HFF-Myc (cell line): Measurements from ENCODE around the gene TTLL12.
A peak's percentile ranks its signal among the peaks of the same experiment; 100 is the strongest.

Experiments
- DNase-seq: peaks from one replicate; pipeline ENCODE4 v3.0.0-alpha.2; 2011; ENCODE audit warnings: low read depth; ENCODE audit errors: extremely low read depth
- H3K4me3 ChIP-seq: replicated peaks from 2 replicates; pipeline ENCODE4 v1.5.1; 2011; ENCODE audit warnings: low read depth, mild to moderate bottlenecking, control low read depth, low read length
- TF ChIP-seq, protein P1 (sequence below): IDR thresholded peaks from 2 replicates; pipeline ENCODE4 v1.5.1; 2012; ENCODE audit warnings: mild to moderate bottlenecking, low read depth, low read length, control low read depth; ENCODE audit errors: missing control alignments

Gene TTLL12

DNA sequence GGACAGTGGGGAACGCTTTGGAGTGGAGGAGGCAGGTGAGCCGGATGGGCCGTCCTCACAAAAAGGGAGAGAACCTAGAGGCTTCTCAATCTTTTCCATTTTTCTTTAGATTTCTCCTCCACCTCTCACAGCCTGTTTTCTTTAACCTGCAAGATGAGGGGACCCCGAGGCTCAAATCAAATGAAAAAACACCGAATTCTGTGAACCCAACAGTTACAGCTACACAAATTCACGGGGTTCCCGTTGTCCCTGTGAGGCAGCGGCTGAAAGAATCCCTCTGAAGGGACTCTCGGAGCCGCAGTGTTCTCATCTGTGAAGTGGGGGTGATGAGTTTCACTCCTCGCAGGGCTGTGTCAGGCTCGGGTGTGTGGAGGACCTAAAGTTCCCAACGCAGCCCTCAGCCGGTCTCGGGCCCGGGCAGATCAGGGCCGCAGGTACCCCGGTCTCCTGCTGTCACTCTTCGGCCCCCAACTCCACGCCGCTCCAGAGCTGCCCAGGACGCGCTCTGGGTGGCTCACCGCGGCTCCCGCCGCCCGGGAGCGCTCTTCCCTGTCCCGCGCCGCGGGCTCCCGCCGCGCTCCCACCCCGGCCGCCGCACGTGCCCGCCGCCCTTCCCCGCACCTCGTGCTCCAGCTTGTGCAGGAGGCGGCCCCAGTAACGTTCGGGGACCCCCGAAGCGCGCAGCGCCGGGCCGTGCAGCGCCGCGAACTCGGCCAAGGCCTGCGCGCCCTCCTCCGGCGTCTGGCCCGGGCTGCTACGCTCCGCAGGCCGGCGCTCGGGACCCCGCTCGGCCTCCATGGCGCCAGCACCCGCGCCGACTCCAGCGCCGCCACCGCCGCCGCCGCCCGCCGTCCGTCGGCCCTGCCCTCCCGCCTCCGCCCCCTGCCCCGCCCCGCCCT is at the start of gene TTLL12:
TSS of gene TTLL12 (minus strand) at position 863 of the 899 bp plus-strand sequence. CDS start at position 798, 65 bp downstream.
- DNase-seq, result no peak
- TF ChIP-seq, protein P1, sequence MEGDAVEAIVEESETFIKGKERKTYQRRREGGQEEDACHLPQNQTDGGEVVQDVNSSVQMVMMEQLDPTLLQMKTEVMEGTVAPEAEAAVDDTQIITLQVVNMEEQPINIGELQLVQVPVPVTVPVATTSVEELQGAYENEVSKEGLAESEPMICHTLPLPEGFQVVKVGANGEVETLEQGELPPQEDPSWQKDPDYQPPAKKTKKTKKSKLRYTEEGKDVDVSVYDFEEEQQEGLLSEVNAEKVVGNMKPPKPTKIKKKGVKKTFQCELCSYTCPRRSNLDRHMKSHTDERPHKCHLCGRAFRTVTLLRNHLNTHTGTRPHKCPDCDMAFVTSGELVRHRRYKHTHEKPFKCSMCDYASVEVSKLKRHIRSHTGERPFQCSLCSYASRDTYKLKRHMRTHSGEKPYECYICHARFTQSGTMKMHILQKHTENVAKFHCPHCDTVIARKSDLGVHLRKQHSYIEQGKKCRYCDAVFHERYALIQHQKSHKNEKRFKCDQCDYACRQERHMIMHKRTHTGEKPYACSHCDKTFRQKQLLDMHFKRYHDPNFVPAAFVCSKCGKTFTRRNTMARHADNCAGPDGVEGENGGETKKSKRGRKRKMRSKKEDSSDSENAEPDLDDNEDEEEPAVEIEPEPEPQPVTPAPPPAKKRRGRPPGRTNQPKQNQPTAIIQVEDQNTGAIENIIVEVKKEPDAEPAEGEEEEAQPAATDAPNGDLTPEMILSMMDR, result no peak
- peak within 1 kb of the TSS; percentile 97 for H3K4me3 ChIP-seq

DNA sequence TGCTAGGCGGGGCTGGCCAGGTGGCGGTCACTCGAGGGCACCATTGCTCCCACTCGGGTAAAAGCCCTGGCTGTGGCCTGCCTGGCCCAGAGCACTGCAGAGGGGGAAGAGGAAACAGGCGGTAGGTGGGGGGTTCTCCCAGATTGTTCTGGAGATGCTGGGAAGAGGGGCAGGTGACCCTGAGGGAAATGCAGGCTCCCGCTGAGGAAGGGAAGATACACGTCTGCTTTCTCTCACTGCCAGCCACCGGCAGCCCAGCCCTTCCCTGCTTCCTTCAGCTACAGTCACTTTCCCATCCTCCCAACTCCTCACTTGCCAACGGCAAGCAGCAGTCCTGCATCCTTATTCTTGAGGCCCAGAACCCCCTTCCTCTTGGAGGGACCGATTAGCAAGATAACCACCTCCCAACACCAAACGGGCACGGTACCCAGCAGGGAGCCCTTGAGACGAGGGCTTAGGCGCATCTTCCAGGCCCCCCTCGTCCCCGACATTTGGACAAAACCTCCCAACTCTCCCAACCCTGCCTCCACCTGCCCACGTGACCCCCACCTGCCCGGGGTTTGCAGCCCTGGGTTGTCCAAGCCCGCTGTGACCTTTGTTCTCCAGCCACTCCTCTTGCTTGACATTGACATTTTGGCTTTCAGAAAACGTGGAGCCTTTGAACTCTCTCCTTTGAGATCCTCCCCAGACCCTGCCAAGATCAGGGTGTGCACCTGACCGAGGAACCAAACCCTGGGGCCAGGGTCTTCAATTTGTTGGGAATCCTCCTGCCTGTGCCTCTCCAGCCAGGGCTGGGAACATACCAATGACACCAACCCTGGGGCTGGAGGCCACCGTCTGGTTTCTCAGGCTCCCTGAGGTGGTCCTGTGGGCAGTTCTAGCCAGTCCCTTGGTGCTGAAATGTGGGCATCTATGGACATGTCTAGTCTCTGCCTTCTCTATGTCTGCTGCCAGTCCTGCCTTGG is 48.8 kb upstream of the TTLL12 start:
- TF ChIP-seq, protein P1, result no peak

DNA sequence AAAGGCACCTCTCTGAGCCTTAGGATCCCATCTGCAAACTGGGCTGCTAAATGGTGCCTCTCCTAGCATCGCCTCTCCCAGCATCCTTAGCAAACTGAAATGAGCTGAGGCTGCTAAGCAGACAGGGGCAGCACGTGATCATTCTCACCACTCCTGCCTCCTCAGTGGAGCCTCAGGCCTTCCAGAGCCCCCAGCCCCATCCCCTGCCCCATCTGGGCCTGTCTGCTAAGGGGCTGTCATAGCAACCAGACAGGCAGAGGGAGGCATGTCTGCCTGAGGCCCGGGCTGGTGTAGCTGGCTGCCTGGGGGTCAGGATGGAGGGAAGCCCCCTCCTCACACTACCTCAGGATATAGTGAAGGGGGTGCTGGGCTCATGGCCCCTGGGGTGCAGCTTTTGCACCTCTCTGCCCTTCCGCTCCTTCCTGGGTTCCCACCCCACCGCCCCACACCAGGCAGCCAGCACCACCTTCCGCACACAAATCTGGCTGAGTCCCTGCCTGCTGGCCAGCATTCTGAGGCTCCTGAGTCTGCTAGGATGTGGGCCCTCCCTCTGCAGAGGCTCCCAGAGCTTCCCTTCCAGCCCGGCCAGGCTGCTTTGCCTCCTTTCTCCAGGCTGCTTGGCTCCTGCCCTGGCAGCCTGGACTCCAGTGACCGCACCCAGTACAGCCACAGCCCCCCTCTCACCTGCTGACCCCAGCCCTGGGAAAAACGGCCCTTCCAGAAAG is 47.5 kb upstream of the TTLL12 start:
- DNase-seq, result no peak
- H3K4me3 ChIP-seq, result no peak overlapping the region
- TF ChIP-seq, protein P1, result no peak

More for the DNA sequence above, 48.8 kb upstream of the TTLL12 start:
- no peak for DNase-seq
- no peak overlapping the region for H3K4me3 ChIP-seq

DNA sequence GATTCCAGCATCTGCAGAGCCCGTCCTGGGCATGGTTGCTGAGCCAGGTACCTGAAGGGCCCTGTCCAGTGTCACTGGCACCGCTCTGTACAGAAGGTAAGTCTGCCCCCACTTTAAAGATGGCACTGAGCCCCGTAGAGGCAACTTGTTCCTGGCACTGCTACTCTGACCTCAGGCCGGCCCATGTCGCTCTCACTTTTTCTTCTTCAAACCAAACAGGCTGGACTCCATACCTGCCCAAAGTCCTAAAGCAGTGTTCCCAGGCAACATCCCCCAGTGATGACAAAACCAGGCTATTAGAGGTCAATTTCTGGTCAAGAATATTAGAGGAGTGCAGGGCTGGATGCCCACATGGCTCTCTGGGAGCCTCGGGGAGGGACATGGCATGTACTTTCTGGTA is 46.6 kb upstream of the TTLL12 start:
- DNase-seq, result no peak
- no peak overlapping the region for H3K4me3 ChIP-seq
- TF ChIP-seq, protein P1, result no peak

DNA sequence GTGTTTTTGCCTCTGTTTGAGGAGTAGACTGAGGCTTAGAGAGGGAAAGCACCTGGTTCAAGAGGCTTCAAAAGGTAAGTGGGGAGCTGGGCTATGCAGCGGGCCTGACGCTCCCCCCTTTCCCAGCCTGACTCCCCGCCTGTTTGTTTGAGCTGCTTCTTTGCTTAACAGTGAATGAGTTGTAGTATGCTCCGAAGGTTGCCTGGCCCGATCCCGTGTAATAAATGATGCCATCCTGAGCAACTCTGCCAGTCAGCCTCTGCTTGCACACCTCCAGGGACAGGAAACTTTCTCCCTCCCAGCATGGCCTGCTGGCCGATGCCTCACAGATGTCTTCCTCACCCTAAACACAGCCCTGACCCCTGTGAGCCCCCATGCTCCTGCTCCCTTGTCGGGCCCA is 45.5 kb upstream of the TTLL12 start:
- H3K4me3 ChIP-seq, result no peak overlapping the region
- TF ChIP-seq, protein P1, result no peak
- no peak for DNase-seq

DNA sequence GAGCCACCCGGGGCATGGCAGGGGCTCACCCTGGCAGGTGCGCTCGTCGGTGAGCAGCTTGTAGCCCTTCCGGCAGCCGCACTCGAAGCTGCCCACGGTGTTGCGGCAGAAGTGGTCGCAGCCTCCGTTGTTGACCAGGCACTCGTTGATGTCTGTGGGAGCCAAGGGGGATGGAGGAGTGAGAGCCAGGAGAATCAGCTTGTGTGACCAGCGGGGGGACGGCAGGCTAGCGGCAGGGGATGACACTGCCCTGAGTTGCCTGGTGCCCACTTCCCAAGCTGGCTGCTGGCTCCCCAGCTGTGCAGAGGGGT is 44.7 kb upstream of the TTLL12 start:
- no peak for DNase-seq
- H3K4me3 ChIP-seq, result no peak overlapping the region
- TF ChIP-seq, protein P1, result no peak
